Suprapubic skin (tissue), 4 donors: Measurements from ENCODE around the gene CMTR2. TPM values are rescaled to one million over a fixed set of nuclear protein-coding genes. Genes with fewer than 3 reads are reported as not detected.

Source experiments
- DNase-seq, 2 donors: peaks; one replicate each; pipeline ENCODE4 v3.0.0-alpha.2; 2019; ENCODE audit warnings: low spot score in 2 of 2
- H3K27ac ChIP-seq: fragments of 200-600 bp; sonication (generic); one replicate; pipeline ENCODE4 v1.5.1; 2019
- H3K27me3 ChIP-seq: fragments of 200-600 bp; sonication (generic); one replicate; pipeline ENCODE4 v1.5.1; 2019
- H3K36me3 ChIP-seq: fragments of 200-600 bp; sonication (generic); one replicate; pipeline ENCODE4 v1.5.1; 2019
- H3K4me1 ChIP-seq: fragments of 200-600 bp; sonication (generic); one replicate; pipeline ENCODE4 v1.5.1; 2019
- H3K4me3 ChIP-seq: fragments of 200-600 bp; sonication (generic); one replicate; pipeline ENCODE4 v1.5.1; 2019; ENCODE audit warnings: mild to moderate bottlenecking
- H3K9me3 ChIP-seq: fragments of 200-600 bp; sonication (generic); one replicate; pipeline ENCODE4 v1.5.1; 2019
- CTCF ChIP-seq, 2 donors: fragments of 200-600 bp in 1 of 2; fragments of 450-650 bp in 1 of 2; sonication (generic) in 1 of 2; IDR thresholded peaks; one replicate each; pipeline ENCODE4 v1.5.1; 2016 to 2019; ENCODE audit warnings: antibody characterized with exemption in 2 of 2, mild to moderate bottlenecking in 1 of 2, moderate library complexity in 1 of 2
- EP300 ChIP-seq: sonication (generic); formaldehyde crosslinking; IDR thresholded peaks from one replicate; pipeline ENCODE4 v1.6.1; 2017; ENCODE audit warnings: antibody characterized with exemption
- POLR2A ChIP-seq, 2 donors: fragments of 450-650 bp; IDR thresholded peaks; one replicate each; pipeline ENCODE4 v1.6.1; 2017; ENCODE audit warnings: antibody characterized with exemption in 2 of 2, mild to moderate bottlenecking in 2 of 2, moderate library complexity in 2 of 2
- POLR2AphosphoS5 ChIP-seq, 3 donors: sonication (generic); formaldehyde crosslinking; IDR thresholded peaks; one replicate each; pipeline ENCODE4 v1.6.1; 2017; ENCODE audit warnings: antibody characterized with exemption in 3 of 3
- WGBS: methylation state at CpG from one replicate; pipeline ENCODE4 v1.1.5; 2018; 5-methylcytosine and 5-hydroxymethylcytosine counted together
- total RNA-seq, 4 donors: library from RNA; depleted of rRNA; stranded (reverse); fragments of >200 nt; gene quantifications; one replicate each; pipeline ENCODE4 v1.1.0, GENCODE V29; 2016

CMTR2 gene
- total RNA-seq, 4 donors from 2014 or later, result 17.9 to 21.3 (median 19.6) TPM

- no peaks in the 10 kb centered on the region for H3K4me1 ChIP-seq
- H3K9me3 ChIP-seq, result no peaks in the 10 kb centered on the region
- no peak for DNase-seq
- no peak overlapping the region for H3K4me3 ChIP-seq
- TF ChIP-seq POLR2A (IDR thresholded peaks at IDR 0.05) (no peak), CTCF (IDR thresholded peaks at IDR 0.05) (no peak), POLR2AphosphoS5 (IDR thresholded peaks at IDR 0.05) (no peak), EP300 (no peak)
- H3K27me3 ChIP-seq, result no peaks in the 10 kb centered on the region
- no peak overlapping the region for H3K27ac ChIP-seq
- 89% methylated on average over 1 of the region's 1 CpG for WGBS
- H3K36me3 ChIP-seq, result no peaks in the 10 kb centered on the region
Observed at GRCh38 chr16:71244521-71244920, 44.7 kb downstream of the CMTR2 start.

- Histone ChIP-seq H3K4me3 (no peak overlapping the region), H3K9me3 (no peaks in the 10 kb centered on the region), H3K36me3 (no peaks in the 10 kb centered on the region), H3K4me1 (no peaks in the 10 kb centered on the region), H3K27ac (no peak overlapping the region), H3K27me3 (no peaks in the 10 kb centered on the region)
- DNase-seq, result no peak
- 61% methylated on average over 3 of the region's 3 CpGs for WGBS
- TF ChIP-seq CTCF (IDR thresholded peaks at IDR 0.05) (no peak), POLR2AphosphoS5 (IDR thresholded peaks at IDR 0.05) (no peak), EP300 (no peak), POLR2A (IDR thresholded peaks at IDR 0.05) (no peak)
Observed at GRCh38 chr16:71242601-71243000, 46.6 kb downstream of the CMTR2 start.

GRCh38 chr16:71242036-71242435, 47.2 kb downstream of the CMTR2 start:
- Histone ChIP-seq H3K9me3 (no peaks in the 10 kb centered on the region), H3K4me3 (no peak overlapping the region), H3K27ac (no peak overlapping the region), H3K36me3 (no peaks in the 10 kb centered on the region), H3K4me1 (no peaks in the 10 kb centered on the region), H3K27me3 (no peaks in the 10 kb centered on the region)
- WGBS, result 87% methylated on average over 4 of the region's 4 CpGs
- TF ChIP-seq POLR2A (IDR thresholded peaks at IDR 0.05) (no peak), CTCF (IDR thresholded peaks at IDR 0.05) (no peak), POLR2AphosphoS5 (IDR thresholded peaks at IDR 0.05) (no peak), EP300 (no peak)
- DNase-seq, result no peak

Other genes with a start within 250 kb of the CMTR2 start
- gene HYDIN, start 58.7 kb downstream of the CMTR2 start, total RNA-seq, result 1 to 10 TPM in 1 of 4 donors, under 1 TPM in 2, not detected in 1; 0.40 to 1.1 (median 0.47) TPM
- gene CALB2, start 69.3 kb upstream of the CMTR2 start, total RNA-seq, result 1 to 10 TPM; 4.3 to 7.7 (median 5.6) TPM
- gene TLE7, start 152.7 kb upstream of the CMTR2 start, total RNA-seq, result not detected
- gene ZNF23, start 172.8 kb upstream of the CMTR2 start, total RNA-seq, result 1 to 10 TPM; 2.5 to 5.8 (median 4.8) TPM
- 10 to 100 TPM in 1 of 4 donors, 1 to 10 TPM in 2, under 1 TPM in 1; 0.87 to 10.4 (median 5.3) TPM for gene ZNF19, start 199.9 kb upstream of the CMTR2 start, total RNA-seq
- not detected for gene CHST4, start 237.0 kb upstream of the CMTR2 start, total RNA-seq